ENCODE data around the gene DIP2A.

DNA sequence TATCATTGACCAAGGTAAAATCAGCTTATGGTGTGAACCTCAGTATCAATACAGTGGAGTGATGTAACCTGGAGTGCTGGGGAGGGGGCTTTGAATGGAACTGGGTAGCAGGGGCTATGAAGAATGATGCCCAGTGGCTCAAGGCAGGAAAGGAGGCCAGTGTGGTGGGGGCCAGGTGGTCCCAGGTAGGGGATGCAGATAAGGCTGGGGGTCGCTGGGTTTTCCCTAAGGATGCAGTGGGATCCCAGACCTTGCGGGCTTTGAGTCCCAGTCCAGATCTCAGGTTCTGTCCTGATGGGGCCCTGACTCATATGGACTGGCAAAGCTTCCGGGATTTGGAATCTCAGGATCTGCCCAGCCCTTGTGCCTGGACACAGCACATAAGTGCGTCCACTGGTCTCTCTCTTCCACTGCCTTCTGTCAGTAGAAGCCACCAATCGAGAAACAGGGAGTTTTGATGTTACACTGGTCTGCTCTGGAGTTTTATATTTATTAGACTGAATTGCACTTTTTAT lies 94.2 kb downstream of the DIP2A start:
- TF ChIP-seq CTCF (optimal IDR thresholded peaks at IDR 0.05 in 1 of 3, IDR thresholded peaks at IDR 0.05 in 1 of 3, conservative IDR thresholded peaks at IDR 0.05 in 1 of 3; ENCODE audit: extremely low read depth in 1 of 3, insufficient read depth in 2 of 3, low read length in 3 of 3) (no peak), EZH2 (IDR thresholded peaks at IDR 0.05; ENCODE audit: low read length) (no peak)

All from keratinocyte (primary cell).